Lower leg skin (tissue), 3 donors: Measurements from ENCODE around the gene ALG1.

ENCODE experiments used
- CTCF ChIP-seq, 3 donors: fragments of 450-650 bp; IDR thresholded peaks; one replicate each; pipeline ENCODE4 v1.5.1; 2016; ENCODE audit warnings: antibody characterized with exemption in 3 of 3, mild to moderate bottlenecking in 3 of 3, moderate library complexity in 2 of 3
- POLR2A ChIP-seq, 2 donors: fragments of 450-650 bp; IDR thresholded peaks; one replicate each; pipeline ENCODE4 v1.6.1; 2016 to 2017; ENCODE audit warnings: antibody characterized with exemption in 2 of 2, mild to moderate bottlenecking in 1 of 2, moderate library complexity in 1 of 2

- no peak for TF ChIP-seq CTCF (IDR thresholded peaks at IDR 0.05)
- no peak for TF ChIP-seq POLR2A (IDR thresholded peaks at IDR 0.05)
Observed at GRCh38 chr16:5058476-5058875, 13.2 kb upstream of the ALG1 start.
